COLO829 (cell line): ENCODE results near the gene CRELD1.

ENCODE experiments used
- DNase-seq: peaks from one replicate; pipeline ENCODE4 v3.0.0; 2012; ENCODE audit warnings: low spot score

Gene CRELD1

DNA sequence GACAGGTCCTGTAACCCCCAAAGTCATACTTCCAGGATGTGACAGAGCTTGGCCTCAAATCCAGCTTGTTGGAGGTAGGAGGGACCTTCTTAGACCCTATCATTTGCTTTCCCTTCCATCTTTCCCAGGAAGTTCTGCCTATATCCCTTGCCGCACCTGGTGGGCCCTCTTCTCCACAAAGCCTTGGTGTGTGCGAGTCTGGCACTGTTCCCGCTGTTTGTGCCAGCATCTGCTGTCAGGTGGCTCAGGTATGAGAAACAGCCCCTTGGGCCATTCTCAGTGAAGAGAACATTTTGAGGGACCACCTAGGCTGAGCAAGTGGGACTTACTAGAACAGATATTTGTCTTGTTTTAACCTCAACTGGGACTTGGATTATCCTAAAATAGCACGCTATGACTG lies 29.7 kb upstream of the CRELD1 start:
- DNase-seq = no peak

GRCh38 chr3:9906480-9906879 lies 27.2 kb upstream of the CRELD1 start:
- no peak for DNase-seq

- no peak for DNase-seq
Observed at GRCh38 chr3:9908286-9908685, 25.3 kb upstream of the CRELD1 start.

DNA sequence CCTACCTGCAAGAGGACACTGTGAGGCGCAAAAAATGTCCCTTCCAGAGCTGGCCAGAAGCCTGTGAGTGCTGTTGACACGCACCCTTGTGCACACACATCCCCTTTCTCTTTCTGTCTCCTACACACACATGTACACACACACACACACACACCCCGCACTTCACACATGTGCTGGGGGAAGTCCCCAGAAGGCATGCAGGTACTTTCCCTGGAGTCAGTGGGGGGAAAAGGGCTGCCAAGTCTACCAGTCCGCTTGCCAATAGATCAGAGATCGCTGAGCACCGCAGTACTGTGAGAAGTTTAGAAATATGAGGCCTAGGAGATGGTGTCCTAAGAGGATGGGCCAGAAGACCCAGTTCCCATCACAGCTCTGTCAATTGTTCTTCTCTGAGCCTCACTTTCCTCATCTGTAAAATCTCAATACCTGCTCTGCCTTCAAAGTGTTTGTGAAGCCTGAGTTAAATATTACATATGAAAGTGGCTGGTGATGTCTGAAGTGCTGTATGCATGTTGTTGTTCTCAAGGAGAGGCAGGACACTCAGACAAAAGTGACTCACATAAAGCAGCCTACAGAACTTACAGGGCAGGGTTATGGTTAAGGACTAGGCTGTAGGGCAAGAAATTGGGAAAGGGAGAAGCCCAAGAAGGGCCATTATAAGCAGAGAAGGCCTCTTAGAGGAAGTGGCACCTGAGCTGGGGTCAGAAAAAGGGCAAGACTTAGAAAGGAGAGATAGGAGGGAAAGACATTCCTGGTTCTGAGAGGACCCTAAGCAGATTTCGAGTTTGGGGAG lies 24.2 kb upstream of the CRELD1 start:
- DNase-seq = no peak

DNA sequence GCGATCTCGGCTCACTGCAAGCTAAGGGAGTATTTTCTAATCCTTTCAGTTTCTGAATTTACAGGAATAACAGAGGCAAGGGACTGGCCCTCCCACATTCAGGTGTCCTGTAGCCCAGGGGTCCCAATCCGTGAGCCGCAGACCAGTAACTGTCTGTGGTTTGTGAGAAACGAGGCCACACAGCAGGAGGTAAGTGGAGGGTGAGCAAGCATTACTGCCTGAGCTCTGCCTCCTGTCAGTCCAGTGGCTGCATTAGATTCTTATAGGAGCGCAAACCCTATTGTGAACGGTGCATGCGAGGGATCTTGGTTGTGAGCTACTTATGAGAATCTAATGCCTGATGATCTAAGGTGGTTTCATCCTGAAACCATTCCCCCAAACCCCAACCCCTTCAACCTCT lies 21.8 kb upstream of the CRELD1 start:
- DNase-seq = no peak

DNA sequence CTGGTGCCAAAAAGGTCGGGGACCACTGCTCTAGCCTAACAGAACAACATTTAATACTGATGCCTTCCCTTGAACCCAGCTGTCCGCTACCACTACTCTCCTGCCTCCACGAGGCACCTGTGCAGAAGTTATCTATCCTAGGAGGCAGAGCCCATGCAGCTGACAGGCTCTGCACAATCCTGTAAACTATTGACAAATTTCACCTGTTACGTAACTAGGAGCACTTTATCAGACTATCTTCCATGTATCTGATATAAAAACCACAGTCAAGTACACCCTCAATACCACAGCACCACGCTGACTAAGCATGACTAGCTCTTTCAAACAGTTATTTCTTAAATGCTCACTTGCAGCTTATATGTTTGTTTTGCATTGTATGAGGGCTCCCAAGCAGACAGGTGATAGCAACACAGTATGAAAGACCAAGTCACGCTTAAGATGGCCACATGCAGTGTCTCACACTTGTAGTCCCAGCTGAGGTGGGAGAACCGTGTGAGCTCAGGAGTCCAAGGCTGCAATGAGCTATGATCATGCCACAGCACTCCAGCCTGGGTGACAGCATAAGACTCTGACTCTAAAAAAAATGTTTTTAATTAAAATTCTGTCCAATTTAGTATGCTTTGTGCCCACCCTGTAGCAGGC lies 21.2 kb upstream of the CRELD1 start:
- no peak for DNase-seq

DNA sequence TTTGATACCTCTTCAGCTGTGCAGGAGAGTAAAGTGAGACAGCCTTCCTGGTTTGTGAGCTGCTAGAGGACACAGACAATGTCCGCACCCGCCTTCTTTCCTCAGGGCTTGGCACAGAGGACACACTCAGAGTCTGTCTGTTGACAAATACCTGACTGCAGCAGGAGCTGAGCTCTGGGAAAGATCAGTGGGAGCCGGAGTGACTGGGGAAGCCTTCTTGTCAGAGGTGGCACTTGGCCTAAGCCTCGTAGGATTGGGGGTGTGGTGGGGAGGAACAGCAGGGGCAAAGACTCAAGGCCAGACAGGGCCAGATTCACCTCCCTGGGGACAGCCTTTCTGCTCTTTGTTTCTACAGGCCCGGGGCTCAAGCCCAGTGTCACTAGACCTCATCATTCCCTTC lies 20.0 kb upstream of the CRELD1 start:
- no peak for DNase-seq

DNA sequence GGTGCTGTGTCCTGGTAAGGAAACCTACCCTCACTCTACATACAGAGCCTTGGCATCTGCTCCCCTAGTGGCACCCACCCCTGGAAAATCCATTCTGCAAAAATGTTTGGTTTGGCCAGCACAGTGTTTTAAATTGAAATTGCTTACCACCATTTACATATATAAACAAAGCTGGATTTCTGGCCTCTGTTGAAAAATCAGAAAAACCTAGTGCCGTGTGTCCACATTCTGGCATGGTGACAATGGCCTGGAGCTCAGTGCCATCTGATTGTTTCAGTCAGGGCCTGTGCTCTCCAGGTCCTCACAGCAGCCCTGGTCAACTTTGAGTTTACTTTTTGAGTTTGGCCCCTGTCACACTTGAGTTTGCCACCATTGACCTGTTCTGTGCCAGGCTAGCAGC lies 19.6 kb upstream of the CRELD1 start:
- DNase-seq = no peak

- no peak for DNase-seq
Observed at GRCh38 chr3:9914559-9915253, 18.9 kb upstream of the CRELD1 start.

DNA sequence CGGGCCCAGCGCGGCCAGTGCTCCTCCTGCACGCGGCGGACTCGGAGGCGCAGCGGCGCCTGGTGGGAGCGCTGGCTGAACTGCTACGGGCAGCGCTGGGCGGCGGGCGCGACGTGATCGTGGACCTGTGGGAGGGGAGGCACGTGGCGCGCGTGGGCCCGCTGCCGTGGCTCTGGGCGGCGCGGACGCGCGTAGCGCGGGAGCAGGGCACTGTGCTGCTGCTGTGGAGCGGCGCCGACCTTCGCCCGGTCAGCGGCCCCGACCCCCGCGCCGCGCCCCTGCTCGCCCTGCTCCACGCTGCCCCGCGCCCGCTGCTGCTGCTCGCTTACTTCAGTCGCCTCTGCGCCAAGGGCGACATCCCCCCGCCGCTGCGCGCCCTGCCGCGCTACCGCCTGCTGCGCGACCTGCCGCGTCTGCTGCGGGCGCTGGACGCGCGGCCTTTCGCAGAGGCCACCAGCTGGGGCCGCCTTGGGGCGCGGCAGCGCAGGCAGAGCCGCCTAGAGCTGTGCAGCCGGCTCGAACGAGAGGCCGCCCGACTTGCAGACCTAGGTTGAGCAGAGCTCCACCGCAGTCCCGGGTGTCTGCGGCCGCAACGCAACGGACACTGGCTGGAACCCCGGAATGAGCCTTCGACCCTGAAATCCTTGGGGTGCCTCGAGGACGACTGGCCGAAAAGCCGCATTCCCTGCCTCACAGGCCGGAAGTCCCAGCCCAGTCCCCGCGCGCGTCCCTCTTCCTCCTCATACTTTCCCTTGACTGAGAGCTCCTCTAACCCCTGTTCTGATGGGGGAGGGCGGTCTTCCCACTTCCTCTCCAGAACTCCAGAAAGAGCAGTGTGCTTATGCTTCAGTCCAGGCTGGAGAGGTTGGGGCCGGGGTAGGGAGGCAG lies 18.1 kb upstream of the CRELD1 start:
- no peak for DNase-seq

DNA sequence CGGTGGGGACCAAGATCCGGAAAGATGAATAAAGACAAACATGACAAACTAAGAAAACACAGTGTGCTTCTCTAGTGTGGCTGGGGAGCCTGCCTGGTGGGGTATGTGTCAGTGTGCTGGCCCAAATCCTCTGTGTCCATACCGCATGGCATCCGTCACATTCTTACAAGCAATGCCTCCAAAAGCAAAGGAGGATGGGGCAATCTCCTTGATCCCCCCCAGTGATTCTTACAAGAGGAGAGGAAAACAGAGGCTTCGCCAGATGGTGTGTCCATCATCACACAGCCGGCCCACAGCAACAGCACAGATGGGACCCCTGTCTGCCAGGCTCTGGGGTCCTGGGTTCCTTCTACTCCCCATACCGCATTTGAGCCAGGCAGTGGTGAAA lies 17.3 kb upstream of the CRELD1 start:
- DNase-seq = no peak

DNA sequence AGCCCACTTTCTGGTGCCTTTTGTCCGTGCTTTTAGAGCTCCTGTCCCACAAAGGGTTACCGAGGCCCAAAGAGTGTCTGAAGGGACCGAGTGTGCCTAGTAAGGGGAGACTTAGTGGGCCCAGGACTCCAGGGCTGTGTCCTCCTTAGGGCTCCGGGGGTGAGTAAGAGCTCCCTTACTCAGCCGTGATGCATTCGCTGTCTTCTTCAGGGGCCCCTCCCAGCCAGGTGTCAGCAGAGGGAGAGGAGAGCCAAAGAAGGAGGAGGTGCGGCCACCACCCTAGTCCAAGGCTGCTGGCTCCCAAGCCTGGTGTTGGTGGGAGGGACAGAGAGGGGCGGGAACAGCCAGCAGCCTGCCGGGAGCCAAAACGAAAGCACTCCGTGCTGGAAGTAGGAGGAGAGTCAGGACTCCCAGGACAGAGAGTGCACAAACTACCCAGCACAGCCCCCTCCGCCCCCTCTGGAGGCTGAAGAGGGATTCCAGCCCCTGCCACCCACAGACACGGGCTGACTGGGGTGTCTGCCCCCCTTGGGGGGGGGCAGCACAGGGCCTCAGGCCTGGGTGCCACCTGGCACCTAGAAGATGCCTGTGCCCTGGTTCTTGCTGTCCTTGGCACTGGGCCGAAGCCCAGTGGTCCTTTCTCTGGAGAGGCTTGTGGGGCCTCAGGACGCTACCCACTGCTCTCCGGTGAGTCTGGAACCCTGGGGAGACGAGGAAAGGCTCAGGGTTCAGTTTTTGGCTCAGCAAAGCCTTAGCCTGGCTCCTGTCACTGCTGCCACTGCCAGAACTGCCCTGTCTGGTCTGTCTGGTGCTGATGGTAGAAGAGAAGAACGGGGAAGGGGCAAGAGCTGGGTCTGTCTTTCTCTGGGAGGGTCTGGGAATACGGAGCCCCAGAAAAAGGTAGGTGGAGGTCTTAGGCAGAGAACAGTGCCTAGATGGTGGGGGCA lies 16.6 kb upstream of the CRELD1 start, which contains the start of gene IL17RC:
TSS of gene IL17RC (plus strand) at position 365 of the 947 bp plus-strand sequence. CDS start at position 583, 218 bp downstream.
- peak; percentile 54 for DNase-seq

DNA sequence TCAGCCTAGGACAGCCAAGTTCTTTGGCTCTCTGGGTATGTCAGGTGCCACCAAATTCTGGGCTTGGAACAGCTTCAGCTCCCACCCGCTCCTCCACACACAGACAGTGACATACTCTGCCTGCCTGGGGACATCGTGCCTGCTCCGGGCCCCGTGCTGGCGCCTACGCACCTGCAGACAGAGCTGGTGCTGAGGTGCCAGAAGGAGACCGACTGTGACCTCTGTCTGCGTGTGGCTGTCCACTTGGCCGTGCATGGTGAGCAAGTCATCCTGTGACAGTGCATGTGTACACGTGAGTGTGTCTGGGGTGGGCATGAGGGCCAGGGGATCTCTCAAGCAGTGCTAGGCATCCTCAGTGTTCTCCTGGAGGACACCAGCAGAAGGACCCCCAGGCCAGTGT lies 15.8 kb upstream of the CRELD1 start:
- DNase-seq = no peak

DNA sequence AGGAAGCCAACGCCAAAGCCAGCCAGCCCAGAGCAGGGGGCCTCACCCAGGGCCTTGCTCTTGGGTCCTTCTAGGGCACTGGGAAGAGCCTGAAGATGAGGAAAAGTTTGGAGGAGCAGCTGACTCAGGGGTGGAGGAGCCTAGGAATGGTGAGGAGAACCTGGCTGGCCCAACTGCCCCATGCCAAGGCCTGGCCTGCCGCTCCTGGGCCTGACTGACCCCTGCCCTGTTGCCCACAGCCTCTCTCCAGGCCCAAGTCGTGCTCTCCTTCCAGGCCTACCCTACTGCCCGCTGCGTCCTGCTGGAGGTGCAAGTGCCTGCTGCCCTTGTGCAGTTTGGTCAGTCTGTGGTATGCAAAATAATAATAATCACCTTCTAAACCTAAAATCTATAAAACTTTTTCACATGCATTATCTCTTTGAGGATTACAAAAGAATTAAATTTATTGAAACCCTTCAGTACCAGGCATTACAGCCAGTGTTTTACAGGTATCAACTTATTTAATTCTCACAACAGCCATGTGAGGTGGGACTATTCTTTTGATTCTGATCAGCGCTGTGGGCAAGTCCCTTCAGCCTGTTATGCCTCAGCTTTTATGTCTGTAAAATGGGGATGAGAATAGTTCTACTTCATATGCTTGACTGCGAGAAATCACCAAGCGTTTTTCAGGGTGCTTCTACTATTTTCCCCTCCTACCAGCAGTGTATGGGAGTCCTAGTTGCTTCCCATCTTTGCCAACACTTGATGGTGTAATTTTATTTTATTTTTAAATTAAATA lies 15.2 kb upstream of the CRELD1 start:
- no peak for DNase-seq

DNA sequence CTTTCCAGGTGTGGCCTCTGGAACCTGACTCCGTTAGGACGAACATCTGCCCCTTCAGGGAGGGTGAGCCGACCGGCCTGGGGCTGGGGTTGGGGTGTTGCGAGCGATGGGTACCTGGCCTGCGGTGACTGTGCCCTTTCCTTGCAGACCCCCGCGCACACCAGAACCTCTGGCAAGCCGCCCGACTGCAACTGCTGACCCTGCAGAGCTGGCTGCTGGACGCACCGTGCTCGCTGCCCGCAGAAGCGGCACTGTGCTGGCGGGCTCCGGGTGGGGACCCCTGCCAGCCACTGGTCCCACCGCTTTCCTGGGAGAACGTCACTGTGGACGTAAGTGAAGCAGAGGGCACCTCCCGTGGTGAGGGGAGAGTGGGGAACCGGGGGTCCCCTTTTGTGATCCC lies 5.5 kb upstream of the CRELD1 start:
- no peak for DNase-seq

GRCh38 chr3:9930804-9931418 lies 2.7 kb upstream of the CRELD1 start:
- DNase-seq = no peak

GRCh38 chr3:9932535-9932842 lies 1.1 kb upstream of the CRELD1 start:
- no peak for DNase-seq

- DNase-seq = peak; percentile 23
Observed at GRCh38 chr3:9932843-9933560, 632 bp upstream of the CRELD1 start.

- DNase-seq = no peak
Observed at GRCh38 chr3:9934235-9934621, 594 bp downstream of the CRELD1 start.
